Stimulated activated CD4-positive, alpha-beta T cell treated with anti-CD3 and anti-CD28 coated beads, Interleukin-2, amount 100 ng/mL, for 48 hours (primary cell): Measurements from ENCODE around the gene DLG2.

Source experiments
- DNase-seq, 2 donors: peaks; one replicate each; pipeline ENCODE4 v3.0.0-alpha.2; 2020

Gene DLG2

DNA sequence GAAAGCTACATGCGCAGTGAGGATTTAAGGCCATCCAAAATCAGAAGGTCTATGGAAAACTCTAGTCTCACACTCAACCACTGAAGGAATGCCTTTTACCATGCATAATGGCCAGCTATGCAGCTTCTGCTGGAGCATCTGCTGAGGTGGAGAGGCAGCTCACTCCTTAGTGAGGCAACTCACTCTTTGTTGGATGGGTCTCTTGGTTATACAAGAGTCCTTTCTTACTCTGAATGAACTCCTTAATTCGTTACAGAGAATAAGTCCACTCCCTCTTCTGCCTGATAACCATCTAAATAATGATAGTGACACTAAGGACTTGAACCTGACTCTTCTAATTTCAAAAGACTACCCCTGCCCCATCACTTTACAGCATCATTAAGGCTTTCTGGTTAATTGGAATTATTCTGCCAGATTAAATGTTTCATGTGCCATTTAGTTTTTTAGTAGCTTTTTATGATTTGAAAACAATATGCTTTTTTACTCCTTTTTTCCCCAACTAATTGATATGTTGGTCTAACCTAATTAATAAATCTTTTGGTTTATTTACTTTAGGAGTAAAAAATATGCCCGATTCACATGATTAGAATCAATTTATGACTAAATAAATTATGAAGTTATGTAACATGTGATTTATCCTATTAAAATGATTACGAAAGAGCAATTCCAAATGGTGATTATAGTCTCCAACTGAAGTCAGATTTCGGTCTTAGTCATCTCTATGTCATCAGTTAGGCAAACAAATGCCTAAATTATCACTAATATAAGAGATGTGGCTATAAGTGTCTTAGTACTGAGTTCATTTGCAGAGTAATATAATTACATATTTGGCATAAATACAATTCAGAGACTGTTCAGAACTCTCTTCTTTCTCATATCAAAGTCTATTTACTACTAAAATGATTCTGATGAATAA lies 2054.3 kb downstream of the DLG2 start:
- DNase-seq, result no peak

DNA sequence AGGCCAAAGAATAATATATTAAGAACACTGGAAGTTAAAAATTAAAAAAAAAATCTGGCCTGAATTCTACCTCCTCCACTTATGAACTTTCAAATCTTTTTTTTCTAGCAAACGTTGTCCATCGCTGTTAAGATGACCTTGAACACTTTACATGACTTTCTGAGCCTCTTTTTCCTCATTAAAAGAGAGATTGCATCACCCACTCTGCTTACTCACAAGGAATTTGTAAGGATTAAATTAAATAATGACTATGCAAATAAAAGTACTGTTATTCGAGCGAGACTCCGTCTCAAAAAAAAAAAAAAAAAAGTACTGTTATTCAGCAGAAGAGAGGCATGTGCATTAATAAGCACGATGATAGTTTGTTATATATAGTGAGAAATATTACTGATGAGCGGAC lies 2055.8 kb downstream of the DLG2 start:
- no peak for DNase-seq

DNA sequence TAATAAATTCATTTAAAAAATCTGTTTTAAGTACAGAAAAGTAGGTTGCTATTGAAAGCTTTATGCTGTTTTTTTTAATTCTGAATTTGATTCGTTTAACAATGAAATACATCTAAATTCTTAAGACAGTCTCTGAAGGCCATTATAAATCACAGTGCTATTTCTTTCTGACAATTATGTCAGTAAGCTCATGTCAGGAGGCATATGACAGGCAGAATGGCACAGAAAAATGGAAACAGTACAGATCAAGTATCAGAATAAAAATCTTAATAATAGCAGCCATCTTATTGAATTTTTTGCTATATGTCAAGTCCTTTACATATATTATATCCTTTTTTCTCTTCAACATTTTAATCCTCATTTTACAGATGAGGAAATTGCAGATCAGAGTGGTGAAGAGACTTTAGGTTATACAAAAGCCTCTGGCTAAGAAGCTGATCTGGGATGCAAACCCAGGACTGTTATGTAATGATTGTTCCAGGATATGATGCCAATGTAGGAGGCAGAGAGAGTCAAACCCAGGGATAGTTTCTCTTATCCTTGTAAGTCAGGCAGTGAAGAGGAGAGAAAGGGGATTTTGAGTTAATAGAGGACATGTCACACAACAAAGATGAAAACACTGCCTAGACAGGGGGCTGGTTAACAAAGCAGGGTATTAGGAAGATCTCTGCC lies 2057.9 kb downstream of the DLG2 start:
- DNase-seq, result no peak

GRCh38 chr11:83568516-83568915 lies 2058.6 kb downstream of the DLG2 start:
- DNase-seq, result no peak

- no peak for DNase-seq
Observed at GRCh38 chr11:83566950-83567349, 2060.2 kb downstream of the DLG2 start.

DNA sequence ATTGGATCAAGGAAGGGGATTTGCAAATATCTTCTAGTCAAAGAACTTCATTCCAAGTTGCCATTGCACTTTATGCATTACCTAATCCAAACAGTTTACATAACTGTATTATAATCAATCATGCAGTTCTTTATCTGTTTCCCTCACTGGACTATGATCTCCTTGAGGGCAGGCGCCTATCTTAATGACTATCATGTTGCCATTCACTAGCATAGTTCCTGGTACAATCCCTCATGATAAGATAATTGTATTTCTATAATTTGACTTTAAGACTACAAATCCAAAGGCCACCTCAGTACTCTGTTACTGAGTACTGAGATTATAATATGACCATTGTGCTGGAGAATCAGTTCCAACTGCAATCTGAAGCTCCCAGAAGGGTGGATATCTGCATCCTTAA lies 2062.3 kb downstream of the DLG2 start:
- DNase-seq, result no peak

- no peak for DNase-seq
Observed at GRCh38 chr11:83558281-83558680, 2068.9 kb downstream of the DLG2 start.

DNA sequence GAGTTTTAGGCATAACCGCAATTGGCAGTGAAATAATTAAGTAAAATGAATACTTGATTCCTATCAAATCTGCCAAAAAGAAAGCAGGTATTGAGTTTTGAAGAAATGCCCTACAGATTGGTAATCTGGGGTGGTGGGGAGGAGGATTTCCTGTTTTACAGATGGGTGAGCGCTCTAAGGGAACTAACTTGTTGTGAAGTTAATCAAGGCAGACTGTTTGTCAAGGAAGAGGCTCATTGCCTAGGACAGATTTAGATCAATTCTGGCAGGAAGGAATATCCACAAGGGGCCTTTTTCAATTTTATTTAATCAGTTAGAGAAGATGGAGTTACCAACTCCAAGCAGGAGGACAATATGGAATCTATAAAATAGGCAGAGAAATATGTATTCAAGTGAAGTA lies 2069.5 kb downstream of the DLG2 start:
- no peak for DNase-seq

GRCh38 chr11:83554876-83555275 lies 2072.3 kb downstream of the DLG2 start:
- DNase-seq, result no peak

- no peak for DNase-seq
Observed at GRCh38 chr11:83549984-83550667, 2077.0 kb downstream of the DLG2 start.

DNA sequence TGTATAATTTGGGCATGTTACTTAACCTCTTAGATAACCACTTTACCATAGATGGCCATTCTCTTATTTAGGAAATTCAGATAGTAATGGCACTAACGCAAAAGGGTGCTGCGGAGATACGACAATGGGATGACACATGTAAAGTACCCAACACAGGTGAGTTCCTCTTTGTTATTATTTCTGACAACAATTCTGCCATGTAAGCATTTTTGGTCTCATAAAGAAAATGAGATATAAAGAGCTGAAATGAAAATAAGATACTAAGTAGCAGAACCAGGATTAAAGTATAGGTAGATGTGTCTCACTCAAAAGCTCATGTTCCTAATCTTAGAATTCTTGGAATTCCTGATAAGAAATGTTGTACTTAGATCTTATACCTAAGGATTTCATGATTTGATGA lies 2080.8 kb downstream of the DLG2 start:
- DNase-seq, result no peak

- DNase-seq, result no peak
Observed at GRCh38 chr11:83545494-83546260, 2081.5 kb downstream of the DLG2 start.

DNA sequence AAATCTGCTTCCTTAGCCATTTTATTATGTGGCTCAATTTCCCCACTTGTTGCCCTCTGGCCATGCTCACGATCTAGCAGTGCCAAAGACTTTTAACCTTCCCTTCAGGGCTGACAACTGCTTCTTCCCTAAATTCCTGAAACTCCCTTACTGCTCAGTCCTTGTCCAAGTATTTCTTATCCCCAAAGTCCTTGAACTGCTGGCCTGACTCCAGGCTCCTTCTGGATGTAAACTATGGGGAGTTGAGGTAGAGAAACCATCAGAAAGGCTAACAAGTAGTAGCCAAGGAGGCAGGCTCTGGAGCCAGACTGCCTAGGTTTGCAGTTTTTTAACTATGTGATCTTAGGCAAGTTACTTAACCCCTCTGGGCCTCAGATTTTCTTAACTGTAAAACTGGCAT lies 2082.3 kb downstream of the DLG2 start:
- no peak for DNase-seq

GRCh38 chr11:83543706-83544439 lies 2083.3 kb downstream of the DLG2 start:
- DNase-seq, result no peak

GRCh38 chr11:83542861-83543260 lies 2084.3 kb downstream of the DLG2 start:
- DNase-seq, result no peak

DNA sequence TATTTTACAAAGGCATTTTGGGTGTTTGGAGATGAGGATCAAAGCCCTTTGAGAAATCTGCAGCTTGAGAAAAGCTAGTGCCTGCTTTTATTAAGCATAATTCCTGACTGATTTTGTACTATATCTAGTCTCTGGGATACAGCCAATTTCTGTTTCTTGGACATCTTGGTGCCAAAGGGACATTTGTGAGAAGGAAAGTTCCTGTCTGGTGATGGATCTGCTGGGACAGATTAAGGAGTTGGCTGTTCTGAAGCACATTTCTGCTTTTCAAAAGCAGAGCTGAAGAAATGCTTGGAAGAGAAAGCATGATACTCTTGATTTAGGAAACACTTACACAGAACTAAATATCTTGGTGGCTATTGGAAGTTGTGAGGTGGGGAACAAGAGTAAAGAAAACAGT lies 2086.4 kb downstream of the DLG2 start:
- DNase-seq, result no peak

- DNase-seq, result no peak
Observed at GRCh38 chr11:83540112-83540675, 2086.9 kb downstream of the DLG2 start.

DNA sequence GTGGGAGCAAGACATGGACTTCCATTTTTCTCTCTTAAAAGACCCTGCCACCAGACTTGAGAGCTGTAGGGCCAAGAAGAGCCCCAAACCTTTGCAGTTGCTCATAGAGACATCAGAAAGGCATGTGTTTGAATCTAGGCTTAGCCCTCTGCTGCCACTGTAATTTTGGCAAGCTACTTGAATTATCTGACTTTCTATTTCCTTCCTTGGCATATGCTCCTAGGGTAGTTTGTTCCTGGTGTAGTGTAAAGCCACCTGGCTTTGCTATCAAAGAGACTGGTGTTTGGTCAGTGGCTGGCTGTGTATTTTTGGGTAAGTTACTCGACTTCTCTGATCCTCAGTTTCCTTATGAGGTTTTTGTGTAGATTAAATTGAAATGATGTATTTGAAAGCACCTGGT lies 2088.9 kb downstream of the DLG2 start:
- DNase-seq, result no peak

DNA sequence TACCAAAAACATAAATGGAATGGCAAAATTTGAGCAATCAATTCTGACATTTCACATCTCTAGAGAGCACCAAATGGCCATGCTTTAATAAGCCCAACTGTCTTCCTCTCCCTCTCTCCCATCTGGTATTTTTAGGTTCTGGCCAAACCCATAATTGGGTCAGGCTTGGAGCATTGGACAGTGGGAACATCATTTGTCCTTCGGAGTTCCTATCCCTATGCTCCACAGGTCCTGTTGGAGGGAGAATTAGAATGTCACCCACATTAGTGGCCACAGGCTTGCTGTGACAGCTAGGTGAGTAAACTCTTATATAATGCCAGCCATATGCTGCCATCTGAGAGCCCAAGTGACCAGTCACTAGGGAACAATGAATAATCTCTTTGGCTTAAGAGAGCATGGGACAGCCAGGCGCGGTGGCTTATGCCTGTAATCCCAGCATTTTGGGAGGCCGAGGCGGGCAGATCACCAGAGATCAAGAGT lies 2090.0 kb downstream of the DLG2 start:
- DNase-seq, result no peak

DNA sequence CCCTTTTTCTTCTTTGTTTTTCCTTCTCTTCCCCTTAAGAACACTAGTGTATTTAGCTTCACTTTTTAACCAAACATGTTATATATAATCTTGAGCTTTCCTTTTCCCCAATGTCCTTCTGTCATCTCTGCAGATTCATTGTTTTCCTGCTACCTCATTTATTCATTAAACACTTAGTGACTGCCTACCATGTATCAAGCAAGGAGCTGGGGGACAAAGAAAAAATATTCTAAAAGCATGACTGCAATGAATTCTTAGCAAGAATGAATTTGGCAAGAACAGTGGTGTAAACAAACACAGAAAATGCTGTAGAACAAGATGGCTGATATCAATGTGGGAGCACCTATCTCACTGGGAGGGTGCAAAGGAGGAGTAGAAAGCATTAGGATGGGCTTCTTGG lies 2094.0 kb downstream of the DLG2 start:
- DNase-seq, result no peak

DNA sequence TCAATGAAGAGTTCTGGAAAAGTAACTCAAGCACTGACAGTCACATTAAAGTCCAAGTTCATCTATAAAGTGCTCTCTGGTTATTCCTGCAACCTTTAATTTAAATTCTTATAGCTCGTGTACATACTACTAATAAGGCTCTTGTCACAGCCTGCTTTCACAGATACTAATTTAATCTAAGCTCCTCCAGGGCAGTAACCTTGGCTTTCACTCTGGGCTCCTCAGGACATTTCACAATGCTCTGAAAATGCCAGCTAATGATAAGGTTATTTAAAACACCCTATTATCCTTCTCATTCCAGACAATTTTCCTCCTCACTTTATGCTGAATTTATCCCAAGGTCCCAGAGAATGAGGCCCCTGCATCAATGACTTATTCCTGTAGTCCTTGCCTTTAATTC lies 2098.3 kb downstream of the DLG2 start:
- no peak for DNase-seq

- no peak for DNase-seq
Observed at GRCh38 chr11:83528225-83528624, 2098.9 kb downstream of the DLG2 start.
